ENCODE measurements around the gene HSDL1.

Gene HSDL1

DNA sequence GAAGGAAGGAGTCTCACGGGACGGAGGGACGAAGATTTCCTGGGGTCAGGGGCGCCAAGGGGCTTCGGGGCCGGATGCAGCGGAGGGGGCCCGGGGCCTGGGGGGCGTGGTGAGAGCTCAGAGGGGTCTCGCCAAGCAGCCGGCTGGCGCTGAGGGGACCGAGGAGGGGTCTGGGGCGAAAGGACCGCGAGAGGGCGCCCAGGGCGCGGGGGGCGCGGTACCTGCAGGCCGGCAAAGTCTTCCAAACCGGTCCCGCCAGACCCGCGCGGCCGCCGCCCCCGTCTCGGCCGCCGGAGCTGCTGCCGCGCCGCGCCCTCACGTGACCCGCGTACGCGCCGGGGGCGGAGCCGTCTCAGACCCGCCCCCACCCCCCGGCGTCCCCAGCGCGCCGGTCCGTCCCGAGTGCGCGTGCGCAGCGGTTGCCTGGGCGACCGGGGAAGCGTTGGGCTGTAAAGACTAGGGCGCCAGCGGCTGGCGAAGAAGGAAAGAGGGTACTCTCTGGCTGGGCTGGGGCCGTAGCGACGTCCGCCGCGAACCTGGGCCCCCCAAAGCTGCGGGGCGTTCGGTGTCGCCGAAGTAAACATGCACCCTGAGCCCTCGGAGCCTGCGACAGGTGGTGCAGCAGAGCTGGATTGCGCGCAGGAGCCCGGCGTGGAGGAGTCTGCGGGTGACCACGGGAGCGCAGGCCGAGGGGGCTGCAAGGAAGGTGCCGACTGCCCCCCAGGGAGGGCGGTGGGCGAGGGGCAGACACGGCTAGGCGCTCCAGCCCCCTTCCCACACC is at the start of gene HSDL1, which contains the start of gene DNAAF1:
Gene HSDL1, minus strand, starts transcription at position 319 of the 781 bp plus-strand sequence. CDS start 13,856 bp downstream, outside the sequence.
Gene DNAAF1, plus strand, starts transcription at position 450 of the 781 bp plus-strand sequence. Its CDS starts 133 bp downstream, at position 583.
- peak; percentile 89 for DNase-seq (ENCODE audit: low read depth)
- peak; percentile 68 for TF ChIP-seq POLR2A (IDR thresholded peaks at IDR 0.05; ENCODE audit: extremely low read depth, insufficient read length)
- TF ChIP-seq MYC (IDR thresholded peaks at IDR 0.05; ENCODE audit: low read depth, low read length) = no peak
- TF ChIP-seq, protein P1, sequence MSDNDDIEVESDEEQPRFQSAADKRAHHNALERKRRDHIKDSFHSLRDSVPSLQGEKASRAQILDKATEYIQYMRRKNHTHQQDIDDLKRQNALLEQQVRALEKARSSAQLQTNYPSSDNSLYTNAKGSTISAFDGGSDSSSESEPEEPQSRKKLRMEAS (IDR thresholded peaks at IDR 0.05; ENCODE audit: low read depth, low read length) = peak; percentile 72

DNA sequence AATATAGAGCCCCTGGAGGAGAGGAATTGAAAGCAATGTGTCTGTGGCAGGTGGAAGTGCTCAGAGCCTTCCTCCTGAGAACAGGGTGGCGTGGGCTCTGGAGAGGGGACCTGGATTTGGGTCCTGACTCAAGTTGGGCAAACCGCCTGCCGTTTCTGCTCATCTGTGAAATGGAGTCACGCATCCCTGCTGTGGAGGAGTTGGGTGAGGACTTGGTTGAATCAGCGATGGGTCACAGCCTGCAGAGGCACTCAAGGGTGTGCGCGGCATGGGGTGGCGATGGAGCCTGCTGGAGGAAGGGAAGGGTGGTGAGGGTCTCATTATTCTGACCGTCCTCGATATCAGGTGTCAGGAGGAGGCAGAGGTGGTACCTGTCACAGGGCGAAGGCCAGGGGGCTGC is 49.0 kb upstream of the HSDL1 start:
- no peak overlapping the region for H3K4me3 ChIP-seq (ENCODE audit: low read depth, low read length)
- DNase-seq (ENCODE audit: low read depth) = no peak
- no peak for TF ChIP-seq MYC (IDR thresholded peaks at IDR 0.05; ENCODE audit: low read depth, low read length)
- TF ChIP-seq, protein P1 (IDR thresholded peaks at IDR 0.05; ENCODE audit: low read depth, low read length) = no peak
- no peak for TF ChIP-seq POLR2A (IDR thresholded peaks at IDR 0.05; ENCODE audit: extremely low read depth, insufficient read length)
- TF ChIP-seq, protein P2, sequence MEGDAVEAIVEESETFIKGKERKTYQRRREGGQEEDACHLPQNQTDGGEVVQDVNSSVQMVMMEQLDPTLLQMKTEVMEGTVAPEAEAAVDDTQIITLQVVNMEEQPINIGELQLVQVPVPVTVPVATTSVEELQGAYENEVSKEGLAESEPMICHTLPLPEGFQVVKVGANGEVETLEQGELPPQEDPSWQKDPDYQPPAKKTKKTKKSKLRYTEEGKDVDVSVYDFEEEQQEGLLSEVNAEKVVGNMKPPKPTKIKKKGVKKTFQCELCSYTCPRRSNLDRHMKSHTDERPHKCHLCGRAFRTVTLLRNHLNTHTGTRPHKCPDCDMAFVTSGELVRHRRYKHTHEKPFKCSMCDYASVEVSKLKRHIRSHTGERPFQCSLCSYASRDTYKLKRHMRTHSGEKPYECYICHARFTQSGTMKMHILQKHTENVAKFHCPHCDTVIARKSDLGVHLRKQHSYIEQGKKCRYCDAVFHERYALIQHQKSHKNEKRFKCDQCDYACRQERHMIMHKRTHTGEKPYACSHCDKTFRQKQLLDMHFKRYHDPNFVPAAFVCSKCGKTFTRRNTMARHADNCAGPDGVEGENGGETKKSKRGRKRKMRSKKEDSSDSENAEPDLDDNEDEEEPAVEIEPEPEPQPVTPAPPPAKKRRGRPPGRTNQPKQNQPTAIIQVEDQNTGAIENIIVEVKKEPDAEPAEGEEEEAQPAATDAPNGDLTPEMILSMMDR (IDR thresholded peaks at IDR 0.05; ENCODE audit: low read depth, low read length) = no peak

More for the DNA sequence above, at the start of gene HSDL1, which contains the start of gene DNAAF1:
- H3K4me3 ChIP-seq (ENCODE audit: low read depth, low read length) = peak within 1 kb of the TSS; percentile 78

DNA sequence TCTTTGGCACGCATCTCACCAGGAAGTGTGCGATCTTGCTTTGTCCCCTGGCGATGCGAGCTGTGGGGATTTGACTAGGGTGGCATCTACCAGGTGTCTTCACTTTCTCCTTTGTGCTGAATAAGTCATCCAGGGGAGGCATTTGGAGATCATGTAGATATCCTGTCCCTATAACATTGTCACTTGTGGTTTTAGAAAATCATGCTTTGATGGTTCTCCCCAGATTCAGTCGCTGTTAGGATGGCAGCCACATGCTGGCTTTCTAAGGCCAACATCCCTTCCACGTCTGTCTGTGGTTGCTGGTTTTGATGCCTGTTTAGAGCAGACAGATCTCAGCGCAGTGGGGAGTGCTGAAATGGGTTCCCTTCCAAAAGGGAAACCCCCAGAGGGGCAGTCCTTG is 48.5 kb upstream of the HSDL1 start:
- TF ChIP-seq, protein P2 (IDR thresholded peaks at IDR 0.05; ENCODE audit: low read depth, low read length) = no peak
- TF ChIP-seq POLR2A (IDR thresholded peaks at IDR 0.05; ENCODE audit: extremely low read depth, insufficient read length) = no peak
- TF ChIP-seq, protein P1 (IDR thresholded peaks at IDR 0.05; ENCODE audit: low read depth, low read length) = no peak
- no peak for TF ChIP-seq MYC (IDR thresholded peaks at IDR 0.05; ENCODE audit: low read depth, low read length)
- no peak for DNase-seq (ENCODE audit: low read depth)
- H3K4me3 ChIP-seq (ENCODE audit: low read depth, low read length) = no peak overlapping the region

DNA sequence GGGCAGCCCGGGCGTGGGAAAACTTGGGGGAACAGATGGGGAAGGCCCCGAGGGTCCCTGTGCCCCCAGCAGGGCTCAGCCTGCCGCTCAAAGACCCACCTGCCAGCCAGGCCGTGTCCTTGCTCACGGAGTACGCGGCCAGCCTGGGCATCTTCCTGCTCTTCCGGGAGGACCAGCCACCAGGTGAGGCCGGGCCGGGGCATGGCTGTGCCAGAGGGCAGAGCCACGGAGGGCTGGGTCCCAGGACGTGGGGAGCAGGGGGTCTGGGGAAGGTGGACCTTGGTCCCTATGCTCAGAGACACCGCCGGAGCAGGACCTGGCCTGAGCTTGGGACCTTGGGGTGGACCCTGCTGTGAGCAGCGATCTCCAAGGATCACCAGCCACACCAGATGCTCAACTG is 46.5 kb upstream of the HSDL1 start:
- no peak overlapping the region for H3K4me3 ChIP-seq (ENCODE audit: low read depth, low read length)
- TF ChIP-seq MYC (IDR thresholded peaks at IDR 0.05; ENCODE audit: low read depth, low read length) (no peak), POLR2A (IDR thresholded peaks at IDR 0.05; ENCODE audit: extremely low read depth, insufficient read length) (no peak)
- TF ChIP-seq, protein P2 (IDR thresholded peaks at IDR 0.05; ENCODE audit: low read depth, low read length) = no peak
- TF ChIP-seq, protein P1 (IDR thresholded peaks at IDR 0.05; ENCODE audit: low read depth, low read length) = no peak
- DNase-seq (ENCODE audit: low read depth) = no peak

DNA sequence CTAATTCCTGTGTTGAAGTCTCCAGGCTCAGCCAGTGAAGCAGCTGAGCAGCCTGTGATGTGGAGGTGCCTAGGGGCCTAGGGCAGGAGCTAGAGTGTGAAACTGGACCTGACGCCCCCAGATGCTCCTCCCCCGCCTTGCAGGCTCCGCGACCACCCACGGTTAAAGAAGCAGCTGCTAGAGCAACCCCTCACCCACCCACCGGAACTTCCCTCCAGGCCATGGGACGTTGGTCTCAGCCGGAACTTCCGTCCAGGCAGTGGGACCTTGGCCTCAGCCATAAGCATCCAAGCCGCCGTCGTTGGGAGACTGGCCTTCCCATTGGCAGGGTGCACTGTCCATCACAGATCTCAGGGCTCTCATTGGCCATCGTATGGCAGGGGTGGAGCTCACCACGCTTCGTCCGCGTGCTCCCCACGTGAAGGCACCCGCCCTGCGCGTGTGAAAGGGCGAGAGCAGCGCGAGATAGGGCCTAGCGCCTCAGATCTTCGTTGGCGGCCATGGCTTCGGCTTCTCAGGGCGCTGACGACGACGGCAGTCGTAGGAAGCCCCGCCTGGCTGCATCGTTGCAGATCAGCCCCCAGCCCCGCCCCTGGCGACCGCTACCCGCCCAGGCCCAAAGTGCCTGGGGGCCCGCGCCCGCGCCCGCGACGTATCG is 45.9 kb upstream of the HSDL1 start, which contains the start of gene ADAD2:
Gene ADAD2, plus strand, starts transcription at position 427 of the 658 bp plus-strand sequence. Its CDS starts 74 bp downstream, at position 501.
- no peak within 1 kb of the TSS for H3K4me3 ChIP-seq (ENCODE audit: low read depth, low read length)
- TF ChIP-seq POLR2A (IDR thresholded peaks at IDR 0.05; ENCODE audit: extremely low read depth, insufficient read length) (no peak), MYC (IDR thresholded peaks at IDR 0.05; ENCODE audit: low read depth, low read length) (no peak)
- TF ChIP-seq, protein P1 (IDR thresholded peaks at IDR 0.05; ENCODE audit: low read depth, low read length) = no peak
- TF ChIP-seq, protein P2 (IDR thresholded peaks at IDR 0.05; ENCODE audit: low read depth, low read length) = no peak
- DNase-seq (ENCODE audit: low read depth) = peak; percentile 39
